H1 (cell line): ENCODE data around the gene PPP1R3C. TPM values are rescaled to one million over a fixed set of nuclear protein-coding genes. Genes with fewer than 3 reads are reported as not detected.
A peak's percentile ranks its signal among the peaks of the same experiment; 100 is the strongest.

ENCODE experiments used
- CTCF ChIA-PET: fragments of 300-600 bp; sonication (Branson Sonifier 250); formaldehyde crosslinking; loops from one replicate; lab custom pipeline; 2021; ENCODE audit not compliant: partially characterized antibody; lab: Charles Lee
- POLR2A ChIA-PET: fragments of 300-600 bp; sonication (Branson Sonifier 250); formaldehyde crosslinking; loops from one replicate; lab custom pipeline; 2021; ENCODE audit warnings: inconsistent platforms; ENCODE audit not compliant: partially characterized antibody; lab: Charles Lee
- DNase-seq, 2 experiments: peaks; one replicate each; pipeline versions ENCODE4 v3.0.0 to v3.0.0-alpha.2; 2010 to 2022; ENCODE audit warnings: low spot score in 2 of 2, low read depth in 1 of 2, mixed read lengths in 1 of 2
- FAIRE-seq: peaks from 2 replicates; lab custom pipeline; 2011; peaks lifted over from hg19 to GRCh38; lab: Jason Lieb, UNC
- H2AFZ ChIP-seq: 2 replicates; pipeline ENCODE4 v1.8.1; 2012; ENCODE audit warnings: low read length, inconsistent platforms
- H2AK5ac ChIP-seq: 2 replicates; pipeline ENCODE4 v1.6.1; 2013; ENCODE audit warnings: low read depth, low read length
- H2BK120ac ChIP-seq: replicated peaks from 2 replicates; pipeline ENCODE3; 2013; ENCODE audit warnings: low read depth, low read length, inconsistent platforms
- H2BK12ac ChIP-seq: 2 replicates; pipeline ENCODE4 v1.6.1; 2013; ENCODE audit warnings: low read depth, low read length
- H2BK15ac ChIP-seq: 2 replicates; pipeline ENCODE4 v1.6.1; 2013; ENCODE audit warnings: low read length
- H2BK20ac ChIP-seq: 2 replicates; pipeline ENCODE4 v1.6.1; 2013; ENCODE audit warnings: low read length
- H2BK5ac ChIP-seq: 2 replicates; pipeline ENCODE4 v1.6.1; 2013; ENCODE audit warnings: low read depth, low read length
- H3K14ac ChIP-seq: 2 replicates; pipeline ENCODE4 v1.6.1; 2013; ENCODE audit warnings: inconsistent platforms; ENCODE audit not compliant: insufficient read length
- H3K18ac ChIP-seq: 2 replicates; pipeline ENCODE4 v1.6.1; 2013; ENCODE audit warnings: low read length; ENCODE audit errors: extremely low read depth
- H3K23ac ChIP-seq: 2 replicates; pipeline ENCODE4 v1.6.1; 2013; ENCODE audit warnings: inconsistent platforms; ENCODE audit not compliant: insufficient read length
- H3K23me2 ChIP-seq: 2 replicates; pipeline ENCODE4 v1.6.1; 2013; ENCODE audit warnings: low read depth, low read length
- H3K27ac ChIP-seq: 2 replicates; pipeline ENCODE4 v1.6.1; 2011; ENCODE audit warnings: low read depth, low read length, inconsistent platforms
- H3K27me3 ChIP-seq, 4 experiments: replicated peaks in 1 of 4; 1 replicate in 1 of 4; 2 replicates in 3 of 4; pipeline versions ENCODE4 v1.6.1 to v1.8.1; 2011 to 2013; ENCODE audit warnings: low read length in 3 of 4, mild to moderate bottlenecking in 3 of 4, inconsistent platforms in 2 of 4, mixed read lengths in 2 of 4, moderate library complexity in 1 of 4; ENCODE audit not compliant: control insufficient read depth in 3 of 4, insufficient read depth in 3 of 4; ENCODE audit errors: extremely low read depth in 1 of 4
- H3K36me3 ChIP-seq, 4 experiments: 2 replicates each; pipeline versions ENCODE4 v1.6.1 to v1.8.1; 2011 to 2013; ENCODE audit warnings: mild to moderate bottlenecking in 4 of 4, low read length in 3 of 4, moderate library complexity in 2 of 4, control low read depth in 1 of 4, inconsistent platforms in 1 of 4; ENCODE audit not compliant: insufficient read depth in 4 of 4, control insufficient read depth in 2 of 4
- H3K4ac ChIP-seq: replicated peaks from 2 replicates; pipeline ENCODE3; 2013; ENCODE audit warnings: low read length, low read depth, mixed read lengths, inconsistent platforms; ENCODE audit not compliant: insufficient read length
- H3K4me1 ChIP-seq, 4 experiments: replicated peaks in 1 of 4; 1 replicate in 1 of 4; 2 replicates in 3 of 4; pipeline versions ENCODE4 v1.6.1 to v1.8.1; 2011 to 2013; ENCODE audit warnings: low read length in 3 of 4, inconsistent platforms in 2 of 4, mixed read lengths in 1 of 4; ENCODE audit not compliant: insufficient read depth in 4 of 4, control insufficient read depth in 3 of 4
- H3K4me2 ChIP-seq, 2 experiments: 2 replicates each; pipeline versions ENCODE4 v1.6.1 to v1.8.1; 2011 to 2013; ENCODE audit warnings: low read depth in 2 of 2, low read length in 2 of 2, control low read depth in 1 of 2, inconsistent platforms in 1 of 2, mild to moderate bottlenecking in 1 of 2; ENCODE audit not compliant: insufficient read depth in 1 of 2
- H3K4me3 ChIP-seq, 4 experiments: fragments of 200-600, 300-600 bp in 1 of 4; sonication (generic), shearing (Covaris generic), sonication (Bioruptor Twin) in 1 of 4; 2 replicates each; pipeline versions ENCODE4 v1.5.1 to v1.8.1; 2011 to 2016; ENCODE audit warnings: low read length in 4 of 4, low read depth in 3 of 4, control low read depth in 2 of 4, inconsistent platforms in 2 of 4, mild to moderate bottlenecking in 2 of 4, mixed read lengths in 1 of 4, moderate library complexity in 1 of 4; ENCODE audit not compliant: insufficient read depth in 2 of 4; ENCODE audit errors: extremely low read depth in 1 of 4
- H3K56ac ChIP-seq: replicated peaks from 2 replicates; pipeline ENCODE3; 2013; ENCODE audit warnings: low read depth, mild to moderate bottlenecking, mixed read lengths, low read length, inconsistent platforms; ENCODE audit not compliant: insufficient read length
- H3K79me1 ChIP-seq: 2 replicates; pipeline ENCODE4 v1.6.1; 2013; ENCODE audit warnings: low read depth, low read length, control low read depth
- H3K79me2 ChIP-seq, 2 experiments: 2 replicates each; pipeline versions ENCODE4 v1.6.1 to v1.8.1; 2012 to 2013; ENCODE audit warnings: low read length in 2 of 2, mild to moderate bottlenecking in 2 of 2, inconsistent platforms in 1 of 2; ENCODE audit not compliant: insufficient read depth in 2 of 2, control insufficient read depth in 1 of 2
- H3K9ac ChIP-seq, 4 experiments: replicated peaks in 1 of 4; 1 replicate in 1 of 4; 2 replicates in 3 of 4; pipeline versions ENCODE4 v1.6.1 to v1.8.1; 2011 to 2013; ENCODE audit warnings: low read depth in 3 of 4, low read length in 3 of 4, control low read depth in 2 of 4, mild to moderate bottlenecking in 2 of 4, moderate library complexity in 2 of 4, inconsistent platforms in 1 of 4; ENCODE audit errors: extremely low read depth in 1 of 4
- H3K9me3 ChIP-seq, 2 experiments: 2 replicates each; pipeline versions ENCODE4 v1.6.1 to v1.8.1; 2012 to 2013; ENCODE audit warnings: mild to moderate bottlenecking in 2 of 2, moderate library complexity in 2 of 2, control low read depth in 1 of 2, inconsistent platforms in 1 of 2, low read depth in 1 of 2, low read length in 1 of 2, mixed read lengths in 1 of 2; ENCODE audit not compliant: insufficient read depth in 2 of 2
- H4K20me1 ChIP-seq, 2 experiments: replicated peaks in 1 of 2; 2 replicates each; pipeline versions ENCODE3 to v1.8.1; 2011 to 2013; ENCODE audit warnings: inconsistent platforms in 2 of 2, low read length in 2 of 2, mild to moderate bottlenecking in 1 of 2; ENCODE audit not compliant: insufficient read depth in 2 of 2, control insufficient read depth in 1 of 2
- H4K5ac ChIP-seq: 2 replicates; pipeline ENCODE4 v1.6.1; 2013; ENCODE audit warnings: low read length, low read depth, mixed read lengths, inconsistent platforms; ENCODE audit not compliant: insufficient read length
- H4K8ac ChIP-seq: 2 replicates; pipeline ENCODE4 v1.8.0; 2013; ENCODE audit warnings: mild to moderate bottlenecking, moderate library complexity, low read length, inconsistent platforms; ENCODE audit not compliant: insufficient read depth; ENCODE audit errors: extremely low read depth
- H4K91ac ChIP-seq: replicated peaks from 2 replicates; pipeline ENCODE3; 2013; ENCODE audit warnings: low read length, mixed read lengths, inconsistent platforms; ENCODE audit not compliant: insufficient read length
- WGBS, 2 experiments: shearing (Covaris generic) in 1 of 2; methylation state at CpG; one replicate each; pipeline versions ENCODE4 v1.1.6 to v1.1.7; 2013 to 2015; ENCODE audit warnings: low lambda C conversion rate in 2 of 2, mixed read lengths in 2 of 2, inconsistent platforms in 1 of 2, low coverage in 1 of 2, missing lambda C conversion rate in 1 of 2; ENCODE audit not compliant: insufficient replicate concordance in 2 of 2, insufficient coverage in 1 of 2, insufficient read length in 1 of 2; ENCODE audit errors: extremely low coverage in 1 of 2, missing lambda C conversion rate in 1 of 2; 5-methylcytosine and 5-hydroxymethylcytosine counted together
- polyA plus RNA-seq, 7 experiments: library from polyadenylated mRNA; depleted of rRNA in 3 of 7; stranded (reverse) in 5 of 7; unstranded in 2 of 7; fragments of >200 nt in 5 of 7; fragments of 200-250 nt in 2 of 7; gene quantifications; 1 replicate in 5 of 7; 2 replicates in 1 of 7; 4 replicates in 1 of 7; pipeline versions ENCODE4 v1.2.1 to v1.2.3, GENCODE V29; 2011 to 2013; ENCODE audit warnings: missing spikeins in 2 of 7, mixed read lengths in 2 of 7
- total RNA-seq: library from RNA; stranded (reverse); fragmentation: NEBNext Ultra II Directional; extraction: Animal tissue kit (Norgen Biotek cat#: 25700); gene quantifications from 2 replicates; pipeline ENCODE4 v1.2.1, GENCODE V29; 2021

PPP1R3C gene
- total and polyA plus RNA-seq, 2 of the 8 experiments (the other 6 are each of a cell fraction or from before 2014, with no cell fraction given) = 1.3 TPM

DNA sequence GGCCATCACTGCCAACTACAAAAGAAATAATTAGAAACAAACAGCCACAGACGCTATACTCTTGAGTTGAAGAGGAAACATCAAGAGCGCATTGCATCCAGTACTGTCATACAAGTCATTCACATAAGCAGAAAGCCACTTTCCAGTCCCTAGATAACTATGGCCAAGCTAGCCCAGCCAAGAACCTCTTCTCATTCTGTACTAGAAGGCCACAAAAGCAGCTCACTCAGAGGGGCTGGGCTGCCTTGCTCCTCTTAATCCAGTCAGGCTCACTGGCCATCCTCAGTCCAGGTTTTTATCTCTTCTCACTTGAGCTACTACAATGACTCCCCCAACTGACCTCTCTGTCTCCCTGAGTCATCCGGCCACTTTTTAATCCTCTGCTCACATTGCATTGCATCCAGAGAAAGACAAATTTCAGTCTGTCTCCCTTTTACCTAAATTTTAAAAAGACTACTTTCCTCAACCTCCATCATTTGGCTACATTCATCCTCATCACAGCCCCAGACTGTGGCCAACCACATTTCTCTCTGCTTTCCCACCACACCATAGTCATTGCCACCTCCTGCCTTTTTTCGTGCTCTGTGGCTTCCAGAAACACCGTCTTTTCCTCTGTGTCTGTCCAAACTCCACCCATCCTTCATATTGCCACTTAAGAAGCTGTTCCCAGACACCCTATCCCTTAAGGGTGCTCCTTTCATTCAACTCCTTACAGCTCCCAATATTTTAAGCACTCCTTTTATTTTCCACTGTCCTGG, 25.0 kb downstream of the PPP1R3C start:
- H3K4ac ChIP-seq = no peak overlapping the region
- ChIA-PET POLR2A (interaction anchor here (0.8 kb wide), 1 partner anchor 41 kb away, joined by 3 read pairs; no protein-coding TSS in a partner anchor), CTCF (interaction anchor here (0.6 to 1.5 kb wide), 2 partner anchors 10 to 251 kb away, joined by 3 to 6 read pairs; no protein-coding TSS in a partner anchor)
- H3K4me1 ChIP-seq = peaks cover 0 to 2% (median 0%) of the 10 kb centered on the region in 4 experiments; a peak in 1 of 7 replicates
- no peak overlapping the region for H3K14ac ChIP-seq
- no peak overlapping the region; the same call in 1 of the 2 replicates for H4K8ac ChIP-seq
- H3K4me3 ChIP-seq = no peak overlapping the region
- 69% methylated on average over 5 of the region's 5 CpGs; no CpG with 5 or more reads in 1 of the 2 experiments for WGBS, 2 experiments
- H3K79me2 ChIP-seq = no peaks in the 10 kb centered on the region
- no peak overlapping the region for H3K9ac ChIP-seq
- no peak overlapping the region for H2BK120ac ChIP-seq
- no peak overlapping the region for H2BK15ac ChIP-seq
- 0 out of 2 replicates have a peak overlapping the region, but pooled peaks have one; percentile 66 for H2BK5ac ChIP-seq
- H3K36me3 ChIP-seq = no peaks in the 10 kb centered on the region
- no peak overlapping the region for H3K27ac ChIP-seq
- no peaks in the 10 kb centered on the region for H3K79me1 ChIP-seq
- DNase-seq (peak in 1 of 2 experiments; percentile 4), FAIRE-seq (no peak)
- H2BK20ac ChIP-seq = 0 out of 2 replicates have a peak overlapping the region, but pooled peaks have one; percentile 26
- H4K5ac ChIP-seq = no peak overlapping the region
- no peak overlapping the region for H3K23ac ChIP-seq
- H3K4me2 ChIP-seq = no peak overlapping the region
- H4K20me1 ChIP-seq = no peaks in the 10 kb centered on the region
- no peaks in the 10 kb centered on the region for H3K9me3 ChIP-seq
- H3K27me3 ChIP-seq = no peaks in the 10 kb centered on the region
- no peak overlapping the region for H3K18ac ChIP-seq
- no peak overlapping the region for H4K91ac ChIP-seq
- no peak overlapping the region for H2AFZ ChIP-seq
- no peak overlapping the region for H2AK5ac ChIP-seq
- no peak overlapping the region for H3K56ac ChIP-seq
- no peak overlapping the region for H2BK12ac ChIP-seq
- H3K23me2 ChIP-seq = no peaks in the 10 kb centered on the region; the same call in 1 of the 2 replicates
